Right renal cortex interstitium (tissue), 3 donors: Measurements from ENCODE around the gene ADGB. TPM values are rescaled to one million over a fixed set of nuclear protein-coding genes. Genes with fewer than 3 reads are reported as not detected.
"Not testable (repeated sequence)": the region's sequence is repeated elsewhere in the genome, so short reads cannot be mapped to it uniquely, and the experiment has no call there.

Experiments
- DNase-seq, 3 donors: peaks; one replicate each; pipeline ENCODE4 v3.0.0-alpha.2; 2013; ENCODE audit warnings: low read depth in 3 of 3, low spot score in 2 of 3
- polyA plus RNA-seq, 3 donors: library from polyadenylated mRNA; unstranded; fragments of 120-200 nt; gene quantifications; one replicate each; pipeline ENCODE4 v1.2.1, GENCODE V29; 2013; ENCODE audit not compliant: insufficient read length in 3 of 3

Gene ADGB
- polyA plus RNA-seq, 3 donors, result 0.50 to 0.75 (median 0.67) TPM

GRCh38 chr6:146813554-146813953 lies 214.8 kb downstream of the ADGB start:
- no peak for DNase-seq

- DNase-seq, result no peak
These were observed 215.5 kb downstream of the ADGB start for GRCh38 chr6:146814148-146814750.

- not testable (repeated sequence) for DNase-seq
These were observed 217.0 kb downstream of the ADGB start for GRCh38 chr6:146815511-146816462.

- no peak for DNase-seq
These were observed 221.0 kb downstream of the ADGB start for GRCh38 chr6:146819596-146820320.

GRCh38 chr6:146827216-146827928 lies 228.6 kb downstream of the ADGB start:
- no peak for DNase-seq

- no peak for DNase-seq
These were observed 231.2 kb downstream of the ADGB start for GRCh38 chr6:146829792-146830565.

GRCh38 chr6:146833157-146833556 lies 234.4 kb downstream of the ADGB start:
- DNase-seq, result no peak

GRCh38 chr6:146840216-146840615 lies 241.4 kb downstream of the ADGB start:
- no peak for DNase-seq

- no peak for DNase-seq
These were observed 241.9 kb downstream of the ADGB start for GRCh38 chr6:146840641-146841040.

GRCh38 chr6:146847426-146847825 lies 248.7 kb downstream of the ADGB start:
- no peak for DNase-seq

GRCh38 chr6:146850238-146850896 lies 251.6 kb downstream of the ADGB start:
- no peak for DNase-seq

GRCh38 chr6:146850981-146851380 lies 252.2 kb downstream of the ADGB start:
- no peak for DNase-seq

- no peak for DNase-seq
These were observed 253.1 kb downstream of the ADGB start for GRCh38 chr6:146851837-146852236.

GRCh38 chr6:146854521-146855255 lies 255.9 kb downstream of the ADGB start:
- not testable (repeated sequence) for DNase-seq

- no peak for DNase-seq
These were observed 257.1 kb downstream of the ADGB start for GRCh38 chr6:146855889-146856288.

- no peak for DNase-seq
These were observed 257.5 kb downstream of the ADGB start for GRCh38 chr6:146856296-146856695.

GRCh38 chr6:146857180-146857979 lies 258.6 kb downstream of the ADGB start:
- DNase-seq, result peak; percentile 57 to 59 (median 57)

GRCh38 chr6:146857980-146858347 lies 259.2 kb downstream of the ADGB start:
- peak in 1 of 3 donors; percentile 27 for DNase-seq
